ENCODE measurements around the gene KMT2D. TPM values are rescaled to one million over a fixed set of nuclear protein-coding genes. Genes with fewer than 3 reads are reported as not detected.

The KMT2D gene
- total RNA-seq, result 100 to 1,000 TPM in 2 of 4 donors, 10 to 100 TPM in 2; 88.1 to 121 (median 104) TPM

- peak; percentile 93 to 94 for DNase-seq (ENCODE audit: low spot score in 2 of 2)
- Histone ChIP-seq H3K27ac (peak within 1 kb of the TSS; percentile 95), H3K27me3 (no peaks in the 10 kb centered on the region), H3K4me3 (peak within 1 kb of the TSS; percentile 97), H3K9me3 (no peaks in the 10 kb centered on the region), H3K36me3 (no peaks in the 10 kb centered on the region), H3K4me1 (peaks cover 43% of the 10 kb centered on the region)
- TF ChIP-seq EP300 (IDR thresholded peaks at IDR 0.05) (no peak), POLR2AphosphoS5 (IDR thresholded peaks at IDR 0.05) (peak; percentile 34 to 96 (median 61)), CTCF (IDR thresholded peaks at IDR 0.05) (peak; percentile 22 to 42), POLR2A (IDR thresholded peaks at IDR 0.05) (peak in 1 of 2 donors; percentile 22)
- 1% methylated on average over 14 of the region's 74 CpGs for WGBS
Observed at GRCh38 chr12:49060237-49061156, at the start of gene KMT2D. KMT2D (minus strand) TSS chr12:49060794; CDS start chr12:49055324, 5,470 bp downstream.

- H3K27ac ChIP-seq, result peak overlapping the region; percentile 92
- TF ChIP-seq CTCF (IDR thresholded peaks at IDR 0.05) (no peak), POLR2AphosphoS5 (IDR thresholded peaks at IDR 0.05) (no peak), EP300 (IDR thresholded peaks at IDR 0.05) (no peak), POLR2A (IDR thresholded peaks at IDR 0.05) (no peak)
- DNase-seq (ENCODE audit: low spot score in 2 of 2), result no peak
- peak overlapping the region; percentile 86 for H3K4me3 ChIP-seq
- H3K4me1 ChIP-seq, result peaks cover 55% of the 10 kb centered on the region
- WGBS, result 8% methylated on average over 12 of the region's 33 CpGs
- no peaks in the 10 kb centered on the region for H3K27me3 ChIP-seq
- H3K9me3 ChIP-seq, result no peaks in the 10 kb centered on the region
- H3K36me3 ChIP-seq, result peaks cover 16% of the 10 kb centered on the region
Observed at GRCh38 chr12:49109641-49110463, 49.3 kb upstream of the KMT2D start.

GRCh38 chr12:49108958-49109404, 48.4 kb upstream of the KMT2D start:
- peak overlapping the region; percentile 92 for H3K27ac ChIP-seq
- no peaks in the 10 kb centered on the region for H3K27me3 ChIP-seq
- H3K4me3 ChIP-seq, result peak overlapping the region; percentile 86
- no peak for DNase-seq (ENCODE audit: low spot score in 2 of 2)
- TF ChIP-seq CTCF (IDR thresholded peaks at IDR 0.05), result no peak
- no peak for TF ChIP-seq POLR2A (IDR thresholded peaks at IDR 0.05)
- no peak for TF ChIP-seq POLR2AphosphoS5 (IDR thresholded peaks at IDR 0.05)
- TF ChIP-seq EP300 (IDR thresholded peaks at IDR 0.05), result no peak
- no peaks in the 10 kb centered on the region for H3K9me3 ChIP-seq
- peaks cover 60% of the 10 kb centered on the region for H3K4me1 ChIP-seq
- 34% methylated on average over 4 of the region's 4 CpGs for WGBS
- H3K36me3 ChIP-seq, result peaks cover 24% of the 10 kb centered on the region

- no peak overlapping the region for H3K27ac ChIP-seq
- H3K9me3 ChIP-seq, result no peaks in the 10 kb centered on the region
- TF ChIP-seq POLR2A (IDR thresholded peaks at IDR 0.05) (no peak), EP300 (IDR thresholded peaks at IDR 0.05) (no peak), POLR2AphosphoS5 (IDR thresholded peaks at IDR 0.05) (no peak), CTCF (IDR thresholded peaks at IDR 0.05) (no peak)
- WGBS, result 71% methylated on average over 8 of the region's 9 CpGs
- no peak for DNase-seq (ENCODE audit: low spot score in 2 of 2)
- H3K4me1 ChIP-seq, result peaks cover 53% of the 10 kb centered on the region
- H3K4me3 ChIP-seq, result no peak overlapping the region
- H3K27me3 ChIP-seq, result no peaks in the 10 kb centered on the region
- H3K36me3 ChIP-seq, result peaks cover 58% of the 10 kb centered on the region
Observed at GRCh38 chr12:49105504-49106084, 45.0 kb upstream of the KMT2D start.
